ENCODE measurements around the gene DOK6. TPM values are rescaled to one million over a fixed set of nuclear protein-coding genes. Genes with fewer than 3 reads are reported as not detected.

DOK6 gene
- total and polyA plus RNA-seq, 9 of the 15 experiments (the other 6 are each of a cell fraction or from before 2014, with no cell fraction given): not detected

DNA sequence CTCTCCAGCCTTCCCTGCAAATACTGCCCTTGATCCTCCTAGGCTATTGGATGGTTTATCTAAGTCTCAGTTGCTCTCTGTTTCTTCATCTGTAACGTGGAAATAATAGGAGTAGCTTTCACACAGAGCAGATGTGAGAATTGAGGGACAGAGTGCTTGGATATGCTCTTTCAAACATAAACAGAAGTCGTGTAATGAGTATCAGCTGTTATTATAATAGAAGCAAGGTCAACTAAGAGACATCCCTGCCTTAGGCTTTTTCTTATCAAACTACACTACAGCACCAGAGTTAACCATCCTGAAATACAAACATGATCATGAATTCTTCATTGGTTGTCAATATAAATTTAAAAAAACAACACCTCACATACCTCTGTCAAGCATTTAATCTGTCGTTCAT lies 138.2 kb downstream of the DOK6 start:
- Histone ChIP-seq H3K27me3 (ENCODE audit: control insufficient read depth in 2 of 2, insufficient read depth in 2 of 2, low read length in 2 of 2) (no peaks in the 10 kb centered on the region), H3K9me1 (ENCODE audit: control insufficient read depth, insufficient read depth, low read length) (no peaks in the 10 kb centered on the region), H2AFZ (ENCODE audit: low read depth, low read length) (no peak overlapping the region), H3K4me1 (replicated peaks in 1 of 2; ENCODE audit: control insufficient read depth in 2 of 2, insufficient read depth in 2 of 2, low read length in 2 of 2) (no peaks in the 10 kb centered on the region), H3K9ac (ENCODE audit: insufficient read depth in 1 of 2, low read depth in 2 of 2, low read length in 2 of 2) (no peak overlapping the region), H3K9me3 (replicated peaks; ENCODE audit: control insufficient read depth, insufficient read depth, low read depth, low read length) (no peaks in the 10 kb centered on the region), H3K4me2 (ENCODE audit: insufficient read depth, low read length) (no peak overlapping the region), H3K79me2 (ENCODE audit: control insufficient read depth, insufficient read depth, low read length) (no peaks in the 10 kb centered on the region), H3K36me3 (ENCODE audit: control insufficient read depth, insufficient read depth, low read length) (no peaks in the 10 kb centered on the region), H3K4me3 (no peak overlapping the region), H4K20me1 (replicated peaks; ENCODE audit: control insufficient read depth, insufficient read depth, low read length) (no peaks in the 10 kb centered on the region), H3K27ac (ENCODE audit: extremely low read depth, low read depth, low read length) (no peak overlapping the region)
- no TSS peak for BruUV-seq (replicated peaks)
- FAIRE-seq: no peak
- 3% methylated on average over 3 of the region's 3 CpGs for WGBS (ENCODE audit: insufficient coverage, low coverage, missing lambda C conversion rate)
- no peak for DNase-seq (ENCODE audit: extremely low read depth in 1 of 4, low spot score in 3 of 4)
- intact Hi-C loops (cut with micrococcal nuclease): no loop called here
- TF ChIP-seq ZKSCAN3 (CRISPR knock-in tag; IDR thresholded peaks at IDR 0.05): no peak
- no peak for TF ChIP-seq TCFL5 (CRISPR knock-in tag; conservative IDR thresholded peaks at IDR 0.05)
- TF ChIP-seq NFE2L1 (tag; IDR thresholded peaks at IDR 0.05; ENCODE audit: borderline replicate concordance, low read depth): no peak
- TF ChIP-seq RUNX1 (IDR thresholded peaks at IDR 0.05; ENCODE audit: low read depth): no peak
- TF ChIP-seq, protein P1, sequence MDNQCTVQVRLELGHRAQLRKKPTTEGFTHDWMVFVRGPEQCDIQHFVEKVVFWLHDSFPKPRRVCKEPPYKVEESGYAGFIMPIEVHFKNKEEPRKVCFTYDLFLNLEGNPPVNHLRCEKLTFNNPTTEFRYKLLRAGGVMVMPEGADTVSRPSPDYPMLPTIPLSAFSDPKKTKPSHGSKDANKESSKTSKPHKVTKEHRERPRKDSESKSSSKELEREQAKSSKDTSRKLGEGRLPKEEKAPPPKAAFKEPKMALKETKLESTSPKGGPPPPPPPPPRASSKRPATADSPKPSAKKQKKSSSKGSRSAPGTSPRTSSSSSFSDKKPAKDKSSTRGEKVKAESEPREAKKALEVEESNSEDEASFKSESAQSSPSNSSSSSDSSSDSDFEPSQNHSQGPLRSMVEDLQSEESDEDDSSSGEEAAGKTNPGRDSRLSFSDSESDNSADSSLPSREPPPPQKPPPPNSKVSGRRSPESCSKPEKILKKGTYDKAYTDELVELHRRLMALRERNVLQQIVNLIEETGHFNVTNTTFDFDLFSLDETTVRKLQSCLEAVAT (IDR thresholded peaks at IDR 0.05): no peak
- no peak for TF ChIP-seq POLR2AphosphoS5 (IDR thresholded peaks at IDR 0.05; ENCODE audit: control insufficient read depth, insufficient read depth, low read depth, low read length)
- POLR2A ChIA-PET: no interaction called here
- CTCF ChIA-PET (ENCODE audit: low intra/inter-chr PET ratio): no interaction called here
- in situ Hi-C loops (cut with MboI): no loop called here
- no peak for ATAC-seq
